HG02938 (cell line): Measurements from ENCODE around the gene UBE2D4.
A peak's percentile ranks its signal among the peaks of the same experiment; 100 is the strongest.

Source experiments
- ATAC-seq: cut with Tn5 transposase; IDR thresholded peaks from one replicate; pipeline ENCODE4 v1.9.1; 2021; ENCODE audit warnings: mild to moderate bottlenecking, moderate library complexity; ENCODE audit not compliant: unreplicated experiment

UBE2D4 gene

DNA sequence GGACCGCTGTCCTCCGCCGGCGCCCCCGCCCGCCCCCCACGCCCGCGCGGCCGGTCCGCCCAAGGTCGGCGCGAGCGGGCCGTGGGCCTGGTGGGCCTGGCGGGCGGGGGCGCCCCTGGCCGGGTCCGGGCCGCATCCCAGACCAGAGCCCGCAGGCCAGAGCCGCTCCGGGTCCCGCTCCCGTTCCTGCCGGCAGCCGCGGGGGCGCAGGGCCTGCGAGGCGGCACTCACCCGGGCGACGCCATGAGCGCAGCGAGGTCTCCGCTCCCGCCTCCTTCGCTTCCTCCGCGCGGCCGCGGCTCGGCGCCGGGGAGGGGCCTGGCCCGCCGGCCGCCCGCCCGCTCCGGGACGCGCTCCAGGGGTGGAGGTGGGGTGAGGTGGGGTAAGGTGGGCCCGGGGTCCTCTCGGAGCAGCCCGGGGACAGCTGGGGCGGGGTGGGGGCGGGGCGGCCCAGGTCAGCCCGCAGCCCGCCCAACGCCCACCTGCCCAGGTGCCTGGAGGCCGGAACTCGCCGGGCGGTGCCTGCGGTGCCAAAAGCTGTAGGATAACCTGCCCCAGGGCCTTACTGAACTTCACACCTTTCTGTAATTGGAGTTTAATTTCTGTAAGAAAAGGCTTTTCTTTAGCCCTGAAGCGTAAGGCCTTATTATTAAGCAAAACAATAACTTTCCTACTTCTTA lies 19.8 kb upstream of the UBE2D4 start, which contains the start of gene URGCP:
TSS of gene URGCP (minus strand) at position 266 of the 680 bp plus-strand sequence. CDS start at position 245, 21 bp downstream.
- no peak for ATAC-seq

DNA sequence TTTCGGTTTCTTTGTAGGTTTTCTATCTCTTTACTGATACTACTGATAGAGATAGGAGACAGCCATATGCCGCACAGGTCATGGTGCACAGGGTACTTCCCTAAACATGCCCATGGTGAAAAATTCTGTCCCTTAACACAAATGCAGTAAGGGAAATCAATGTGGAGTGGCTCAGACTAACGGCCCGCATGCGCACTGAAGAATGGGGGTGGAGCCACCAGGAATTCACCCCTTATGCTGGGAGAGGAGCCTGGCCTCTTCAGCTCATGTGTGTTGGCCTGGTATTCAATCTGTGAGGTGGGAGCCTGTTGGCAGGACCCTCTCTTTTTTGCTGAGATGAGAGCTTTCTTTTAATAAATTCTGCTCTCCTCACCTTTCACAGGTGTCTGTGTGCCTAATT lies 11.4 kb upstream of the UBE2D4 start:
- no peak for ATAC-seq

DNA sequence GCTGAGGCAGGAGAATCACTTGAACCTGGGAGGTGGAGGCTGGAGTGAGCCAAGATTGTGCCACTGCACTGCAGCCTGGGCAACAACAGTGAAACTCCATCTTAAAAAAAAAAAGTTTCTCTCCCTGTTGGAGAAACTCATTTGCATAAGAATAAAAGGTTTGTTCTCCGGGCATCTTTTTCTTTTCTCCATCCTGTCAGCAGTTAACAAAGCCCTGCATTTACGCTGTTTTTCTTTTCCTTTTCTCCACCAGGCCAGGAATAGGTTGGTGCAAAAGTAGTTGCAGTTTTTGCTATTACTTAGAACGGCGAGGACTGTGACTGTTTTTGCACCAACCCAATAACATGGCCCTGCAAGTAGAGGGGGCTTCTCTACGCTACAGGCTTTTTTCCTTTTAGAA lies 10.3 kb upstream of the UBE2D4 start:
- no peak for ATAC-seq

GRCh38 chr7:43921423-43921822 lies 4.8 kb upstream of the UBE2D4 start:
- ATAC-seq: no peak

DNA sequence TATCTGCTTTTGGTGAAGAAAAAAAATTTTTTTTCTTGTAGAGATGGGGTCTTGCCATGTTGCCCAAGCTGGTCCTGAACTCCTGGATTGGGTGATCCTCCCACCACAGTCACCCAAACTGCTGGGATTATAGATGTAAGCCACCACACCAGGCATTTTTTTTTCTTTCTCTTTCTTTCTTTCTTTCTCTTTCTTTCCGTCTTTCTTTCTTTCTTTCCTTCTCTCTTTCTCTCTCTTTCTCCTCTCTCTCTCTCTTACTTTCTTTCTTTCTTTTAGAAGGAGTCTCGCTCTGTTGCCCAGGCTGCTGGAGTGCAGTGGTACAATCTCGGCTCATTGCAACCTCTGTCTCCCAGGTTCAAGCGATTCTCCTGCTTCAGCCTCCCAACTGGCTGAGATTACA lies 3.5 kb upstream of the UBE2D4 start:
- no peak for ATAC-seq

DNA sequence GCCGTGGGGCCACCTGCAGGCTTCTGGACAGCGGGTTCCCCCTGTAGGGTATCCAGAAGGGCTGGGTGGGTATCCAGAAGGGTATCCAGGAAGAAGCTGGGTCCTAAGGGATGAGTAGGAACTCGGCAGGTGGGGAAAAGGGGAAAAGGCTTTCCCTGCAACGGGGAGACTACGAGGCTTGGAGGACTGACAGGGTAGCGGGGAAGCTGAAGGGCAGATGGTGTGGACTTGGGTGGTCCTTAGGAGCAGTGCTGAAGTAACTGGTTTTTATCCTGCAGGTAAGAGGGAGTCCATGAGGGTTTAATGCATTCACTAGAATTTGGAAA lies 525 bp downstream of the UBE2D4 start:
- peak; percentile 23 for ATAC-seq

GRCh38 chr7:43927810-43928209 lies 1.6 kb downstream of the UBE2D4 start:
- no peak for ATAC-seq

DNA sequence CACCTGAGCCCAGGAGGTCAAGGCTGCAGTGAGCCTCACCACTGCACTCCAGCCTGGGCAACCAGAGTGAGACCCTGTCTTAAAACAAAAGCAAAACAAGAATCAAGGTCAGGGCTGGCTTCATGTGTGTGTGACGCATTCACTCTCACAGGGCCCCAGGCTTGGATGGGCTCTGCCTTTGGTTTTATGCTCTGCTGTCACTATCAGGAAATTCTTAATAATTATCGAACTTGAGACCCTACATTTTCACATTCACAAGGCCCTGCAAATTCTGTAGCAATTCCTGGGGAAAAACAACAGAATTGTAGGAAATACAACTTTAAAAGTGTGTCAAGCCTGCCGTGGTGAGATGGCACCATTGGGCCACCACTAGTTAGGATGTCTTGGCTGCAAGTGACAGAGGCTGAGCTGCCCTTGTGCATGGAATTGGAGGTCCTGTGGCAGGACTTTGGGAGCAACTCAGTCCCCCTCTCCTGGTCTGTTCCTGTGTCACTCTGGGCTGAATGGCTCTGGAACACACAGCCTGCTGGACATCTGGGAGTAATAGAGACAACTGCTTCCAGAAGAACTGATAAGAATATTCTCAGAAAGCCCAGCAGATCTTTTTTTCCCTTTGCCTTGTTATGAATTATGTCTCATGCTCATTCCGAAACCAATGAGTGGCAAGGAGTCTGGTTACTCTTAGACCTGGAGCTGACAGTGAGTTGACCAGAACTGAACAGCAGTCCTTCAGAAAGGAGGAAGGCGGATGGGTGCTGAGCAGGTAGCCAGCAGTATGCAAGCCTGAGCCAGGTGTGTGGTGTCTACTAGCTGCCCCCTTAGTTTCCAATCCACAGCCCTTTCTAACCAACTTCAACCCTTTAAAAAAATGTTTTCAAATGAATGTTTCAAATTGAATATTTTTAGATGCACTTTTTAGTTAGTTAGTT lies 3.6 kb downstream of the UBE2D4 start:
- ATAC-seq: no peak

GRCh38 chr7:43931346-43931745 lies 5.1 kb downstream of the UBE2D4 start:
- no peak for ATAC-seq

- ATAC-seq: no peak
Observed at GRCh38 chr7:43933902-43934560, 7.8 kb downstream of the UBE2D4 start.

DNA sequence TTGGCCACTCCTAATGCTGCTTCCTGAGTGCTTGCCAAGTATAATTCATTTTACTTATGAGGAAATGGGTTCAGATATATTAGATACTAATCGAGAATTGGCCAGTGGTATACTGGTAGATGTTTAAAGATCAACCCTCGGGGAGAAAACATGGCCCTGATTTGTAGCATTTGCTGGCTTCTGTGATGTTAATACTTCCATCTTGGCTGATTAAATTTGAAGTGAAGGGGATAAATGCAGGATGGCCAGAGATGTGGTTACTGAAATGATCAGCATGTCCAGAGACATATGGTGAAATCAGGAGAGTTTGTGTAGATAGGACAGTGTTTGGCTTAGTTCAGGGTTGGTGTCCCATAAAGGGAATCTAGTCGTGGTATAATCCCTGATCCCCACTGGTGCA lies 11.2 kb downstream of the UBE2D4 start:
- no peak for ATAC-seq

- no peak for ATAC-seq
Observed at GRCh38 chr7:43938892-43939482, 12.8 kb downstream of the UBE2D4 start.

GRCh38 chr7:43942250-43942649 lies 16.0 kb downstream of the UBE2D4 start:
- no peak for ATAC-seq

DNA sequence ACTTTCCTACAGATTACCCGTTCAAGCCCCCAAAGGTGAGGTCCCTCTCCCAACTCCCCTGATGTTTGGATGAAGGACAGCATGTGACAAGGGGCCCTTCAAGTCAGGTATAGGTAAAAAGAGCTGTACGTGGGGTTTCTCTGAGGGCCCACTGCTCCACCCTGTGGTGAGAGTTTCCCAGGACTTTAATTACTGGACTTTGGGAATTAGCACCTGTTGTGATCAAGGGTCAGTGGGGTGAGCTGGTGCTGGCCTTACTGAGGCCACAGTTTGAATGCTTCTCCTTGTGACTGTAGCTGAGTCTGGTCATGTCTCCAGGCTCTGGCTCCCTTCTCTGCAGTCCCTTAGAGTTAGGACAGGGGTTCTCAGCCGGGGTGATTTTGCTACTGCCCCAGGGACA lies 16.8 kb downstream of the UBE2D4 start:
- no peak for ATAC-seq

DNA sequence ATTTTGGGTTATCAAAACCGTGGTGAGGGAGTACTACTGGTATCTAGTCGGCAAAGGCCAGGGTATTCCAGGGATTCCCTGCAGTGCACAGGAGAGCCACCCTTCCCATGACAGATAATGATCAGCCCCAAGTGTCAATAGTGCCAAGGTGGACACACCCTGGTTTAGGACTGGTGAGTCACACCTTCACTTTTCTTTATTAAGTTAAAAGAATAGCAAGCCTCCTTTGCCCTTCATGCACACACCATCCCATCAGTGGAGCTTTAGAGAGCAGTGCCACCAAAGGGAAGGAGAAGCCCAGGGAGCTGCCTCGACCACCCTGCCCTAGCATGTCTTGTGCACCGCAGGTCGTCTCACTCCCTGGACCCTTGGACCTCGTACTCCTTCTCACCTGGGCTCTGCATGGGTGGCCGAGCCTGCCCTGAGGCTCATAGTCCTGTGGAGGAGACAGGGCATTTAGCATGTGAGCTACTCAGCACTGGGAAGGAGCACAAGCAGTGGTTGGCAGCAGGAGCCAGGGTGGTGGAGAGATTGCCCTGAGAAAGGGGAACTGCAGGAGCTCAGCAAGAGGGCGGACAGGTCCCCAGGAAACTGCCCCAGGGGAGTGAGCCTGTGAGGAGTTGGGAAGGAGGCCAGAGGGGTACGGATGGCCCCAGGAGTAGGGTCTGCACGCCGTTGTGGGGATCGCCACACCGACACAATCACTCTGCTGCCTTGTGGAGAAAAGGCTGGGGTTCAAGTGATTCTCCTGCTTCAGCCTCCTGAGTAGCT lies 17.4 kb downstream of the UBE2D4 start:
- ATAC-seq: no peak

DNA sequence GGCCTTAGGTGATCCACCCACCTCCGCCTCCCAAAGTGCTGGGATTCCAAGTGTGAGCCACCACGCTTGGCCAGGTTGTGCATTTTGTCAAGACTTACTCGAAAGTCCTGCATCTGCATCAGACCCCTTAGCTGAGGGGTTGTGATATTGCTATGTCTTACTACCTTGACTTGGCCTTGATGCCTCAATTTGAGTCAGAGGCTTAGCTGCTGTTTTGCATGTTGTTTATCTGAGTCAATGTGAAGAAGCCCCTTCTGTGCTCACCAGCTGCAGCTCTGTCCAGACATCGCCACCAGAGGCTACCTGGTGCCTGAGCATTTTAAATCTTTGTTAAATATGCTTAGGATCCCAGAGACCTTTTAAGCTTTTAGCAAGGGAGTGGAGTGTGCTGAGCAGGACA lies 18.1 kb downstream of the UBE2D4 start:
- no peak for ATAC-seq

GRCh38 chr7:43952028-43952427 lies 25.8 kb downstream of the UBE2D4 start:
- no peak for ATAC-seq

GRCh38 chr7:43953071-43953470 lies 26.8 kb downstream of the UBE2D4 start:
- ATAC-seq: no peak

- ATAC-seq: no peak
Observed at GRCh38 chr7:43954524-43955228, 28.4 kb downstream of the UBE2D4 start.

DNA sequence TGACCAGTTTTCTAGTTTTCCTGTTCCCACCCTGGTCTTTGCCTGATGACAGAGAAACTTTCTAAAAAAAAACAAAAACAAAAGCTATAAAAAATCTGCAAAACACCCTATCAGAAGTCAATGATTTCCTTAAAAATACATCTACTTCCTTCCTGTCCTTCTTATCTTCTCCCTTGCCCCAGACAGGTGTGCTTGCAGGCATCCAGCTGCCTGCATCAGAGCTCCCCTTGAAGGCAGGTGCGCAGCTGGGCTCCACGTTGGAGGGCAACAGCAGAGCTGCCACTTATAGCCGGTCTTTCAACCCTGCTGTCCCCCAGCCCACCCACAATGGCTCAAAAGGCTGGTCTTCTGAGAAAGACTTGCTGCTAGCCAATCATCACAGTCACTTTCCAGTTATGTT lies 29.8 kb downstream of the UBE2D4 start:
- no peak for ATAC-seq
